Activated CD8-positive, alpha-beta memory T cell treated with anti-CD3 and anti-CD28 coated beads for 4 hours (primary cell): Measurements from ENCODE around the gene KCNC1.

ENCODE experiments used
- DNase-seq, 2 donors: peaks; one replicate each; pipeline ENCODE4 v3.0.0-alpha.2; 2020; ENCODE audit warnings: low read depth in 2 of 2

The KCNC1 gene

GRCh38 chr11:17734418-17734911, at the start of gene KCNC1:
TSS of gene KCNC1 (plus strand) at chr11:17734781. CDS start at chr11:17736003, 1,222 bp downstream.
- no peak for DNase-seq

DNA sequence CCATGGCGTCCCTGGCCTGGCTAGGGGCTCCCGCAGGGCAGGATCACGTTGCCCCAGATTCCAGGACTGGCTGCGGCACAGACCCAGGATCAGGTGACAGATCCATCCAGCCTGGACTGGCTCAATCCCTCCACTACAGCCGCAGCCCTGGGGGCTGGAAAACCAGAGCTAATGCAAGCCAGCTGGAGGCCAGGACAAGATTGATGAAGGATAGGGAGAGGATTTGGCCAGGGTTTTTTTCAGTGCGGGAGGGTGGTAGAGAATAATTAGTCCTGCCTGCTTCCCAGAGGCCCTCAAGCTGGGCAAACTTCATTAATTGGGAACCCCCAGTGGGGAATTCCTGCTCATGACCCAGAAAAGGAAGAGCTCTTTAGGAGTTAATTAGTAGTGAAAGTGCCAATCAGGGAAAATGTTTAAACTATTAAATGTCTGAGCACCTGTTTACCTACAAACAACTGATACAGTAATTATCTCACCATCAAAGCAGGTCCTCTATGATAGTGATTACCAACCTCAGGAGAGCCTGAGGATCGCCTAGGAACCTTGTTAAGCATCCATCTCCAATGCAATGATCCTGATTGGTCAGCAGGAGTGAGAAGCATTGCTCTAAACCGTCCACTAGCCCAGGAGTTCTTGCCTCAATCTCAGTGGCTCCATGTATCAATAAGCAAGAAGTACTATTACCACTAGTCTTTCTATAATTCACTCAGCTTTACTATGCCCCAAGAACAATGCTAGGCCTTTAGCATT, 48.2 kb upstream of the KCNC1 start:
- DNase-seq, result no peak

DNA sequence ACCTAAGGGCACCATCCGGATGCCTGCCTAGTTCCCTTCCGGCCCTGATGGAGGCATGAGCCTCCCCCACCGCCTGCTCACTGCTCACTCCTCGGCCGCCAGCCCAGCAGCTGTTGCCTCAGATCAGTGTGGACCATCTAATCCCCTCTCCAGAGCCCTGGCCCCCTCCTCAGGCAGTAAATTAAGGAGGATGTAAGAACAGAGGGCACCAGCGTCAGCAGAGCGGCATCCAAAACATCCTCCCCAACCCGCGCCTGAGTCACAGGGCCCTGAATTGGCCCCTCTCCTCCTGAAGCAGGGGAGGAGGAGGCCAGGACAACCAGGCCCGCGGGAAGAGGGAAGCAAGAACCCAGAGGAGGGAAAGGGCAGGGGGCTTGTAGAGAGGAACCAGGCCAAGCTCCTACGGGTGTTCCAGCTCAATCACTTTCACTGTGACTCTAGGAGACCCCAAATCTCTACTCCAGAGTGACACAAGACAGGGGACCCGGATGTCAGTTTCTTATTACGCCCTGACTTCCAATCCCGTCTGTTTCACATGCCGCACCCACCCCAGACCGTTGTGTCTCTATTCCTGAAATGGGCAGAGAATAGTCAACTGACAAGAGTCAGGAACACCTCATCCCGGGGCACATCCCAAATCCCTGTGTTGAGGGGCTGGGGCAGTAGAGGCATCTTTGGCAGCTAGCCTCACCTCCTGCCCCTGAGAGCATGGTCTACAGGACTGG, 46.5 kb upstream of the KCNC1 start:
- no peak for DNase-seq

- DNase-seq, result no peak
Measured at GRCh38 chr11:17691550-17691949, 43.0 kb upstream of the KCNC1 start.

- no peak for DNase-seq
Measured at GRCh38 chr11:17691976-17692375, 42.6 kb upstream of the KCNC1 start.

DNA sequence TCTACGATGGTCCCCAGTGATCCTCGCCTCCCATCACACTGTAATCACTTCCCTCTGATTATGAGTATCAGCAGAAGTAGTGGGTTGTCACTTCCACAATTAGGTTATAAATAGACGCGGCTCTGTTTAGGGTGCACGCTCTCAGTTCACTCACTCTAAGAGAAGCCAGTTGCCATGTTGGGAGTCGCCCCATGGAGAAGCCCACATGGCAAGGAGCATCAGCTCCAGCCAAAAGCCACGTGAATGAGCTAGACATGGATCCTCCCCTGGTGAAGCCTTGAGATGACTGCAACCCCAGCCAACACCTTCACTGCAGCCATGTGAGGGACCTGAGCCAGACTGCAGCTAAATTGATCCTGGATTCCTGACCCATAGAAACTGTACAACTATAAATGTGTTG, 41.6 kb upstream of the KCNC1 start:
- no peak for DNase-seq

- no peak for DNase-seq
Measured at GRCh38 chr11:17693531-17693930, 41.0 kb upstream of the KCNC1 start.

GRCh38 chr11:17694494-17695110, 40.0 kb upstream of the KCNC1 start:
- DNase-seq, result no peak

DNA sequence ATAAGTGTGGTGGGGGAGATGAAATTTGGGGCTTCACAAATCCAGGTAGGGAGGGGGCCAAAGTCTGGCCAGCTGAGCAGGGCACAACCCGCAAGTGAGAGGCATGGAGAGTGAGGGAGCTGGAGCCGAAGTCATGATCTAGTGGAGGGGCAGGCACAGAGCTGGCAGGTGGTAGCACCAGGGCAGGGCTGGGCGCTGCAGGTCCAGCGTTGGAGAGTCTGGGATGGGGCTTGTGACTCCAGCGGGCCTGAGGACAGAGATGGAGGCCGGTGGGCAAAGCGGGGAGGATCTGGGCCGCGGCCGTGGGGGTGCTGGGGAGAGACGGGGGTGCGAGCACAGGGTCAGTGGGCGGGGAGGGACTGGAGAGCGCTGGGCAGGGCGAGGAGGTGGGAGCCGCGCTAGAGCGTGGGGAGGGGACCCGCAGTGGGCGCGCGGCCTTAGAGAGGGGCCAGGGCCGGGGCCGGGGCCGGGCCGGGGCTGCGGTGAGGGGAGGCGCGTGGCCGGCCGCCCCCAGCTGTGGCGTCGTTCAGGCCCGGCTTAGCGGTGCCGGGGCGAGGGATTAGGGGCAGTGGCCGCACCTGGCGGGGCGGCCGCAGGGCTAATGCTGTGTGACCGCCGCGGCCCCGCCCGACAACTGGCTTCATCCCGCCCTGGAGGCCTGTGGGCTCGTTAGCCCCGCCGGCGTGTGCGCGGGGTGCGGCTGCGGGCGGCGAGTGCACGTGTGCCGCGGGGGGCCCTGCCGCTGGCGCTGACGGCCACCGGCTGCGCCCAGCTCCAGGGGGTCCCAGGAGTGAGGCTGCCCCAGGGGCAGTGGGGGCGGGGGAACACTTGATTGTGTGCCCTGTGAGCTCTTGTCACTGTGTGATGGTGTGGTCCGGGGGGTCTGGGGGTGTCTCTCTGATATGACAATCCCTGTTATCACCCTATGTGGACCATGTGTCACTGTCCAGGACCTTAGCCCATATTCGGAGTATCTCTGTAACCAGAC, 38.8 kb upstream of the KCNC1 start:
- no peak for DNase-seq

GRCh38 chr11:17696741-17697140, 37.8 kb upstream of the KCNC1 start:
- no peak for DNase-seq

GRCh38 chr11:17697175-17697949, 37.2 kb upstream of the KCNC1 start:
- DNase-seq, result no peak

DNA sequence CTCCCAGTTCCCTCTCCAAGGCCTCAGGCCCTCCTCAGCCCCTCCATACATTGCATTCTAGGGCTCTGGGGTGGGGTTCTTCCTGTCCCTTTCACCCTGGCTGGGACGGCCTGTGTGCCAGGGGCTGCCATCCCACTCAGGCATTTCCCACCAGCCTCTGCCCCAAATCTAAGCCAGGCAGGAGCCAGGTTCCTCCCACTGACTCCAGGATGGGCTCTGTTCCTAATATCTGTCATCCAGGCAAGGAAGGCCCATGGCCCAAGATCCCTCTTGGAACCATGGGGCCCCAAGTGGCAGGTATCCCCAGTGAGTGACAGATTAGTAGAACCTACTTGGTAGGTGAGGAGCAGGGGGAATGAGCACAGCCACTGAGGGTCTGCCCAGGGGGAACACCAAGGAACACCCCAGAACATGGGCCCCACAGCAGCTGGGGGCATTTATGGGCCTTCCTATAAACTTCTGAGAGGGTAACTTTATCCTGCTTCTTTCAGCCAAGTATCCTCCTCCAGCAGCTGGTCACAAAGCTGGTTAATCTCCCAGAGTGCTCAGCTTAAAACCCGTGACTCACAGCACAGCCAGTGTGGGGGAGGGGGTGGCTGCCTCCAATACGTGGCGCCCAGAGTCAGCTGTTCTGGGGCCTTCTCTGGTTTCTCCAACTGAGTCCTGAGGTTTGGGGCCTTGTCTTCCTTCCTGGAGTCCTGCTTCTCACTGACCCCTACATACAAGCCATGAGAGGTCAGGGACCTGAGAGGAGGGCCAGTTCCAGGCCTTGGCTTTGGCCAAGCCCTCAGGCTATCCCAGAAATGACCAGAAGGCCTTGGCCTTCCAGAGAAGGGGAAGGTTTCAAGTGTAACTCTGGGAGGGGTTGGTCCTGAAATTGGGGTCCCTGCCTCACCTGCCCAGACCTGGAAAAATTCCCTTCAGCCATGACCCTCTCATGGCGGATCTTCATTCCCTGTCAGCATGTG, 35.1 kb upstream of the KCNC1 start:
- no peak for DNase-seq

DNA sequence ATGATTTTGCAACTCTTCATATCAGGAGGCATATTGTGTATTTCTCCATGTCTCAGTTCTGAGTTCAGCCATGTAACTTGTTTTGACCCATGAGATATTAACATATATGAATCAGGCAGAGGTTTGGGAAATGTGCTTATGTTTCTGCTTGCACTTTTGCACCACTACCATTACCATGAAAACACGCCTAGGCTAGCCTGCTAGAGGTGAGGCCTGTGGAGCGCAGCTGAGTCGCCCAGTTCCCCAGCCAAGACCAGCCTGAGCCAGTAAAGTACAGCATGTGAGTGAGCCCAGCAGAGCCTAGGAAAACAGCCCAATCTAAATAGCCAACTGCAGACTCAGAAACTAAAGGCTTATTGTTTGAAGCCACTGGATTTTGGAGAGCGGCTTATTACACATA, 33.6 kb upstream of the KCNC1 start:
- no peak for DNase-seq

DNA sequence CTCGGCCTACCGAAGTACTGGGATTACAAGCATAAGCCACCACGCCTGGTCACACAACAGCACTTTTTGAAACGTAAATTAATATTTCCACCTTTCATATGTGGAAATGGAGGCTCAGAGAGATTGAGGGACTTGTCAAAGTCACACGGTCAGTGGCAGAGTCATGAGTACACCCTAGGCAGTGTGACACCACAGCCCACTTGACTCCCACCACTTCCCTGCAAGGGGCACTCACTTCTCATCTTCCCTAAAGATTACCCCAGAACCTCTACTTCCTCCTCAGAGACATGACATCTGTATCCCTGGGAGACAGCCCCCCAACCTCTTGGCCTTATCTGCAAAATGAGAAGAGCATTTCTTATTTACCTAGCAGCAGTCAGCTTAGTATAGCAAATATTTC, 31.7 kb upstream of the KCNC1 start:
- DNase-seq, result no peak

DNA sequence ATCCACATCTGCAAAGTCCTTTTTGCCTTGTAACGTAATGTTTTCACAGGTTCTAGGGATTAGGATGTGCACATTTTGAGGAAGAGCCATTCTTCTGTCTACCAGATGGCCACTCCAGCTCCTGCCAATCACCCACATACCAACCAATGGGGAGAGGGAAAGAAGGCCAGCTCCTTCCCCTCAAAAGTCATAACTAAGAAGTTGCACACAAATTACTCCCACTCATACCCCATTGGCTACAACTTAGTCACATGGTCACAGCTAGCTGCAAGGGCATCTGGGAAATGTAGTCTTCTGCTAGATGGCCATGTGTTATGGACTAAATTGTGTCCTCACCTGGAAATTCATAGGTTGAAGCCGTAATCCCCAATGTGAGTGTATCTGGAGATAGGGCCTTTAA, 30.6 kb upstream of the KCNC1 start:
- no peak for DNase-seq

- no peak for DNase-seq
Measured at GRCh38 chr11:17707830-17708229, 26.8 kb upstream of the KCNC1 start.

DNA sequence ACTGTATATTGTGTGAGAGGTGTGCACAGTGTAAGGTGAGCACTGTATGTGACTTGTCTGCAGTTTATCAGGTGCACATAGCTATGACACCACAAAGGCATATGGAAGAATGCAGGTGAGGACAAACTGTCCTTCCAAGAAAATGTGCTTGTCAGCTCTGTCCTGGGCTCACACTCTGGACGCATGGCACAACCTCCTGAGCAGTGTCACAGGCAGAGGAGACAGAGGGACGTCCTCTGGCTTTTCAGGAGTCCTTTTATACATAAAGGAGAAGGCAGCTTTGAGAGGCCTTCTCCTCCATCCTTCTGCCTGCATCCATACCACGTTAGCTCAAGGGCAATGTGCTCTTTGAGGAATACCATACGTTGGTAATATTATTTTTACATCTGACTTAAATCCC, 22.7 kb upstream of the KCNC1 start:
- no peak for DNase-seq

DNA sequence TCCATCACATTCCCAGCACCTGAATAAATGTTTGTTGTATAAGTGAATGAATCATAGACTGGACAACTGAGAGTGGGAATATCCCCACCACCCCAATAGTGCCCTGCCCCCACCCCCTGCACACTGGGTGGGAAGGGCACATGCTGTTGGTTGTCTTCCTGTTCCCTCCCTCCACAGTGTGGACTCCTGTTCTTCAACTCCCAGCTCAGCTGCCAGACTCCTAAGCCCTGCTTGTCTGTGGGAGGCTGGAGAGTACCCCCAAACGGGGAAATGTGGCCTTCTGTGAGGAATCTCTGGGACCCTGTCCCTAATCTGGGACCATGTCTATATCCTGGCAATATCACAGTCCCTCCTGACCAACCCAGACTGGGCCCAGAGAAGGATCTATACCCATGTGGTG, 20.7 kb upstream of the KCNC1 start:
- DNase-seq, result no peak

GRCh38 chr11:17714356-17714854, 20.2 kb upstream of the KCNC1 start:
- no peak for DNase-seq
